H9 (cell line): Measurements from ENCODE around the gene PEDS1. TPM values are rescaled to one million over a fixed set of nuclear protein-coding genes. Genes with fewer than 3 reads are reported as not detected.
A peak's percentile ranks its signal among the peaks of the same experiment; 100 is the strongest.
"Not testable (repeated sequence)": the region's sequence is repeated elsewhere in the genome, so short reads cannot be mapped to it uniquely, and the experiment has no call there.

Experiments
- DNase-seq: peaks from one replicate; pipeline ENCODE4 v3.0.0-alpha.2; 2017
- H2AFZ ChIP-seq: one replicate; pipeline ENCODE4 v1.6.1; 2013; ENCODE audit warnings: mild to moderate bottlenecking, low read length, control low read depth, moderate library complexity
- H2AK5ac ChIP-seq: 2 replicates; pipeline ENCODE4 v1.6.1; 2013; ENCODE audit warnings: low read length, control low read depth, mixed read lengths; ENCODE audit not compliant: insufficient read length
- H2BK120ac ChIP-seq: one replicate; pipeline ENCODE4 v1.6.1; 2013; ENCODE audit warnings: low read depth, mild to moderate bottlenecking, low read length, control low read depth, inconsistent platforms; ENCODE audit not compliant: poor library complexity, severe bottlenecking
- H2BK12ac ChIP-seq: 2 replicates; pipeline ENCODE4 v1.6.1; 2013; ENCODE audit warnings: low read length, control low read depth, mixed read lengths, low read depth; ENCODE audit not compliant: insufficient read length
- H2BK15ac ChIP-seq: 2 replicates; pipeline ENCODE4 v1.6.1; 2013; ENCODE audit warnings: low read depth, low read length, control low read depth
- H2BK20ac ChIP-seq: one replicate; pipeline ENCODE4 v1.6.1; 2013; ENCODE audit warnings: low read depth, mild to moderate bottlenecking, low read length, control low read depth, inconsistent platforms; ENCODE audit not compliant: poor library complexity, severe bottlenecking
- H2BK5ac ChIP-seq: 2 replicates; pipeline ENCODE4 v1.6.1; 2013; ENCODE audit warnings: low read length, control low read depth, mixed read lengths; ENCODE audit not compliant: insufficient read length
- H3K14ac ChIP-seq: 2 replicates; pipeline ENCODE4 v1.6.1; 2013; ENCODE audit warnings: low read length, control low read depth; ENCODE audit not compliant: insufficient read depth
- H3K18ac ChIP-seq: 2 replicates; pipeline ENCODE4 v1.6.1; 2013; ENCODE audit warnings: low read depth, mild to moderate bottlenecking, mixed read lengths, low read length, control low read depth; ENCODE audit not compliant: insufficient read length
- H3K23ac ChIP-seq: 2 replicates; pipeline ENCODE4 v1.6.1; 2013; ENCODE audit warnings: low read length, control low read depth, mixed read lengths, low read depth; ENCODE audit not compliant: insufficient read length
- H3K23me2 ChIP-seq: 2 replicates; pipeline ENCODE4 v1.6.1; 2013; ENCODE audit warnings: low read depth, mild to moderate bottlenecking, mixed read lengths, low read length, control low read depth; ENCODE audit not compliant: insufficient read length, poor library complexity, severe bottlenecking
- H3K27ac ChIP-seq: 2 replicates; pipeline ENCODE4 v1.5.1; 2013; ENCODE audit warnings: low read length, control low read depth, mixed read lengths, low read depth; ENCODE audit not compliant: insufficient read length
- H3K27me3 ChIP-seq: 2 replicates; pipeline ENCODE4 v1.6.1; 2013; ENCODE audit warnings: low read length, control low read depth, inconsistent platforms; ENCODE audit not compliant: insufficient read depth
- H3K4ac ChIP-seq: 2 replicates; pipeline ENCODE4 v1.6.1; 2013; ENCODE audit warnings: low read depth, mild to moderate bottlenecking, control low read depth, inconsistent platforms, low read length, moderate library complexity
- H3K4me1 ChIP-seq: 2 replicates; pipeline ENCODE4 v1.6.1; 2013; ENCODE audit warnings: low read length, control low read depth, inconsistent platforms; ENCODE audit not compliant: insufficient read depth
- H3K4me2 ChIP-seq: 2 replicates; pipeline ENCODE4 v1.6.1; 2013; ENCODE audit warnings: low read length, control low read depth, mixed read lengths; ENCODE audit not compliant: insufficient read length, insufficient read depth
- H3K56ac ChIP-seq: 2 replicates; pipeline ENCODE4 v1.6.1; 2013; ENCODE audit warnings: low read depth, mild to moderate bottlenecking, mixed read lengths, low read length, control low read depth; ENCODE audit not compliant: insufficient read length
- H3K79me1 ChIP-seq: 2 replicates; pipeline ENCODE4 v1.6.1; 2013; ENCODE audit warnings: low read depth, mild to moderate bottlenecking, moderate library complexity, low read length, control low read depth, inconsistent platforms; ENCODE audit not compliant: insufficient read depth, poor library complexity, severe bottlenecking
- H3K79me2 ChIP-seq: 2 replicates; pipeline ENCODE4 v1.6.1; 2013; ENCODE audit warnings: low read length, control low read depth, inconsistent platforms; ENCODE audit not compliant: insufficient read depth
- H3K9ac ChIP-seq: 2 replicates; pipeline ENCODE4 v1.6.1; 2013; ENCODE audit warnings: low read length, control low read depth, mixed read lengths; ENCODE audit not compliant: insufficient read length; ENCODE audit errors: extremely low read depth
- H3K9me3 ChIP-seq: one replicate; pipeline ENCODE4 v1.6.1; 2013; ENCODE audit warnings: low read depth, low read length, inconsistent platforms; ENCODE audit not compliant: control insufficient read depth
- H3T11ph ChIP-seq: one replicate; pipeline ENCODE4 v1.6.1; 2013; ENCODE audit warnings: mild to moderate bottlenecking, low read length, control low read depth, inconsistent platforms
- H4K20me1 ChIP-seq: one replicate; pipeline ENCODE4 v1.6.1; 2013; ENCODE audit not compliant: control insufficient read depth, insufficient read length, insufficient read depth
- H4K5ac ChIP-seq: 2 replicates; pipeline ENCODE4 v1.6.1; 2013; ENCODE audit warnings: low read depth, mild to moderate bottlenecking, mixed read lengths, low read length, control low read depth; ENCODE audit not compliant: insufficient read length
- H4K8ac ChIP-seq: replicated peaks from 2 replicates; pipeline ENCODE4 v1.6.1; 2013; ENCODE audit warnings: low read length, control low read depth, mixed read lengths, low read depth; ENCODE audit not compliant: insufficient read length
- H4K91ac ChIP-seq: 2 replicates; pipeline ENCODE4 v1.6.1; 2013; ENCODE audit warnings: low read depth, mild to moderate bottlenecking, moderate library complexity, mixed read lengths, low read length, control low read depth; ENCODE audit not compliant: insufficient read length
- H3K27ac Mint-ChIP-seq, 3 experiments: 2 replicates in 2 of 3; 3 replicates in 1 of 3; pipeline ENCODE4 v1.8.0; 2020 to 2021; ENCODE audit warnings: mixed read lengths in 3 of 3, mild to moderate bottlenecking in 1 of 3, moderate library complexity in 1 of 3
- H3K27me3 Mint-ChIP-seq: 2 replicates; pipeline ENCODE4 v1.8.0; 2021; ENCODE audit warnings: low read depth, mild to moderate bottlenecking, moderate library complexity, mixed read lengths
- H3K36me3 Mint-ChIP-seq, 3 experiments: 2 replicates in 2 of 3; 3 replicates in 1 of 3; pipeline ENCODE4 v1.8.0; 2020 to 2021; ENCODE audit warnings: low read depth in 3 of 3, mixed read lengths in 3 of 3; ENCODE audit not compliant: insufficient read depth in 1 of 3
- H3K4me1 Mint-ChIP-seq, 2 experiments: 2 replicates each; pipeline ENCODE4 v1.8.0; 2020; ENCODE audit warnings: mixed read lengths in 2 of 2
- H3K4me3 Mint-ChIP-seq, 2 experiments: 2 replicates in 1 of 2; 3 replicates in 1 of 2; pipeline ENCODE4 v1.8.0; 2020 to 2021; ENCODE audit warnings: mild to moderate bottlenecking in 2 of 2, mixed read lengths in 2 of 2, moderate library complexity in 1 of 2
- H3K9me3 Mint-ChIP-seq, 2 experiments: 2 replicates in 1 of 2; 3 replicates in 1 of 2; pipeline ENCODE4 v1.8.0; 2020; ENCODE audit warnings: mild to moderate bottlenecking in 2 of 2, mixed read lengths in 2 of 2, moderate library complexity in 1 of 2
- WGBS: extraction: QIAGEN DNeasy Blood & Tissue Kit; methylation state at CpG from one replicate; pipeline ENCODE4 v1.1.7; 2013; ENCODE audit warnings: missing lambda C conversion rate, low lambda C conversion rate, mixed read lengths; ENCODE audit not compliant: insufficient read length; ENCODE audit errors: extremely low coverage; 5-methylcytosine and 5-hydroxymethylcytosine counted together
- total RNA-seq: library from RNA; stranded (reverse); gene quantifications from 2 replicates; pipeline ENCODE4 v1.2.1, GENCODE V29; 2021
- TF ChIP-seq, protein P1 (sequence below): fragments of 200-600 bp; sonication (generic); conservative IDR thresholded peaks from 3 replicates; pipeline ENCODE4 v1.8.0; 2021; ENCODE audit warnings: antibody characterized with exemption, mild to moderate bottlenecking

PEDS1 gene
- total RNA-seq, 1 experiment from 2014 or later = 29.3 TPM

DNA sequence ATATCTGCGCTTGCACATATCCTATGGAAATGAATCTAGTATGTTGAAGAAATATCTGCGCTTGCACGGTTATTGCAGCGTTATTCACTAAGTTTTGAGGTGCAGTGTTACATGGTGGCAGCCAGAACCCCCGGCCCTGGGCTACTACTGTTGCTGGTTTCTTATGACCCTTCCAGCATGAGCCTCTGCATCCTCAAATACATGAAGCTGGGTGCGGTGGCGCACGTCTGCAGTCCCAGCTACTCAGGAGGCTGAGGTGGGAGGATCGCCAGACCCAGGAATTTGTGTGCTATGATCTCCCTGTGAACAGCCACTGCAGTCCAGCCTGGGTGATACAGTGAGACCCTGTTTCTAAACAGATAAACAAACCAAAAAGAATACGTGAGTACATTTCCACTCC, 27.8 kb upstream of the PEDS1 start:
- Histone ChIP-seq H3K79me1 (no peaks in the 10 kb centered on the region), H3K9ac (no peak overlapping the region), H2BK12ac (no peak overlapping the region), H4K91ac (no peak overlapping the region), H4K8ac (no peak overlapping the region), H3K18ac (no peak overlapping the region), H3T11ph (no peak overlapping the region), H3K23me2 (no peaks in the 10 kb centered on the region), H2BK5ac (no peak overlapping the region), H2BK20ac (no peak overlapping the region), H2BK15ac (no peak overlapping the region), H3K23ac (no peak overlapping the region), H3K56ac (no peak overlapping the region), H3K4ac (no peak overlapping the region), H4K20me1 (no peaks in the 10 kb centered on the region), H4K5ac (no peak overlapping the region), H2BK120ac (no peak overlapping the region), H3K9me3 (no peaks in the 10 kb centered on the region), H3K14ac (no peak overlapping the region), H2AK5ac (no peak overlapping the region), H2AFZ (no peak overlapping the region), H3K27me3 (no peaks in the 10 kb centered on the region), H3K27ac (no peak overlapping the region), H3K4me2 (no peak overlapping the region), H3K4me1 (no peaks in the 10 kb centered on the region), H3K79me2 (no peaks in the 10 kb centered on the region)
- TF ChIP-seq, protein P1, sequence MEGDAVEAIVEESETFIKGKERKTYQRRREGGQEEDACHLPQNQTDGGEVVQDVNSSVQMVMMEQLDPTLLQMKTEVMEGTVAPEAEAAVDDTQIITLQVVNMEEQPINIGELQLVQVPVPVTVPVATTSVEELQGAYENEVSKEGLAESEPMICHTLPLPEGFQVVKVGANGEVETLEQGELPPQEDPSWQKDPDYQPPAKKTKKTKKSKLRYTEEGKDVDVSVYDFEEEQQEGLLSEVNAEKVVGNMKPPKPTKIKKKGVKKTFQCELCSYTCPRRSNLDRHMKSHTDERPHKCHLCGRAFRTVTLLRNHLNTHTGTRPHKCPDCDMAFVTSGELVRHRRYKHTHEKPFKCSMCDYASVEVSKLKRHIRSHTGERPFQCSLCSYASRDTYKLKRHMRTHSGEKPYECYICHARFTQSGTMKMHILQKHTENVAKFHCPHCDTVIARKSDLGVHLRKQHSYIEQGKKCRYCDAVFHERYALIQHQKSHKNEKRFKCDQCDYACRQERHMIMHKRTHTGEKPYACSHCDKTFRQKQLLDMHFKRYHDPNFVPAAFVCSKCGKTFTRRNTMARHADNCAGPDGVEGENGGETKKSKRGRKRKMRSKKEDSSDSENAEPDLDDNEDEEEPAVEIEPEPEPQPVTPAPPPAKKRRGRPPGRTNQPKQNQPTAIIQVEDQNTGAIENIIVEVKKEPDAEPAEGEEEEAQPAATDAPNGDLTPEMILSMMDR = no peak
- no peak for DNase-seq
- Mint-ChIP-seq H3K4me1 (peaks cover 4 to 14% of the 10 kb centered on the region in 2 experiments), H3K27ac (no peak overlapping the region), H3K27me3 (peaks cover 11% of the 10 kb centered on the region), H3K4me3 (no peak overlapping the region), H3K9me3 (no peaks in the 10 kb centered on the region; a peak in 3 of 5 replicates), H3K36me3 (no peaks in the 10 kb centered on the region; a peak in 1 of 7 replicates)
- no CpG with 5 or more reads among the region's 10 CpGs for whole genome bisulfite sequencing

GRCh38 chr20:50178672-50179071, 25.1 kb upstream of the PEDS1 start:
- H2AFZ ChIP-seq, H3T11ph ChIP-seq, H3K4me3 Mint-ChIP-seq, H3K27me3 ChIP-seq, H4K5ac ChIP-seq, H2BK15ac ChIP-seq, H2BK20ac ChIP-seq, H3K14ac ChIP-seq, H2BK120ac ChIP-seq, H3K4me1 ChIP-seq, H2BK5ac ChIP-seq, H3K27me3 Mint-ChIP-seq, H3K79me1 ChIP-seq, H2AK5ac ChIP-seq, H4K20me1 ChIP-seq, H3K9me3 Mint-ChIP-seq, DNase-seq, H4K8ac ChIP-seq, H3K23me2 ChIP-seq, H3K56ac ChIP-seq, H3K9me3 ChIP-seq, H2BK12ac ChIP-seq, H3K4ac ChIP-seq, H3K18ac ChIP-seq, H4K91ac ChIP-seq, H3K23ac ChIP-seq, H3K27ac ChIP-seq, H3K79me2 ChIP-seq, H3K4me2 ChIP-seq, H3K36me3 Mint-ChIP-seq, H3K9ac ChIP-seq: not testable (repeated sequence)
- H3K27ac Mint-ChIP-seq = peak overlapping the region in 2 of 3 experiments; percentile 41 to 59; a peak in 2 of 7 replicates
- H3K4me1 Mint-ChIP-seq = peaks cover 4 to 11% of the 10 kb centered on the region in 2 experiments
- no CpG with 5 or more reads among the region's 9 CpGs for WGBS
